ENCODE data around the gene NR5A2.

NR5A2 gene

GRCh38 chr1:200027264-200027823, at the start of gene NR5A2:
NR5A2 (plus strand) TSS chr1:200027710; CDS start chr1:200027848, 138 bp downstream.
- no peak for DNase-seq (ENCODE audit: low read depth in 2 of 2)

GRCh38 chr1:199978408-199978940, 49.0 kb upstream of the NR5A2 start:
- DNase-seq (ENCODE audit: low read depth in 2 of 2) = no peak

- no peak for DNase-seq (ENCODE audit: low read depth in 2 of 2)
These were observed 48.4 kb upstream of the NR5A2 start for GRCh38 chr1:199979071-199979470.

- no peak for DNase-seq (ENCODE audit: low read depth in 2 of 2)
These were observed 45.9 kb upstream of the NR5A2 start for GRCh38 chr1:199981584-199981983.

GRCh38 chr1:199982606-199983005, 44.9 kb upstream of the NR5A2 start:
- DNase-seq (ENCODE audit: low read depth in 2 of 2) = no peak

GRCh38 chr1:199983531-199983930, 44.0 kb upstream of the NR5A2 start:
- no peak for DNase-seq (ENCODE audit: low read depth in 2 of 2)

GRCh38 chr1:199995096-199995685, 32.3 kb upstream of the NR5A2 start:
- no peak for DNase-seq (ENCODE audit: low read depth in 2 of 2)

- no peak for DNase-seq (ENCODE audit: low read depth in 2 of 2)
These were observed 22.3 kb upstream of the NR5A2 start for GRCh38 chr1:200005165-200005564.

GRCh38 chr1:200006711-200007110, 20.8 kb upstream of the NR5A2 start:
- DNase-seq (ENCODE audit: low read depth in 2 of 2) = no peak

- no peak for DNase-seq (ENCODE audit: low read depth in 2 of 2)
These were observed 11.7 kb upstream of the NR5A2 start for GRCh38 chr1:200015811-200016210.

GRCh38 chr1:200021577-200022238, 5.8 kb upstream of the NR5A2 start:
- DNase-seq (ENCODE audit: low read depth in 2 of 2) = no peak

GRCh38 chr1:200022239-200022804, 5.2 kb upstream of the NR5A2 start:
- no peak for DNase-seq (ENCODE audit: low read depth in 2 of 2)

GRCh38 chr1:200028586-200029034, 1.1 kb downstream of the NR5A2 start:
- no peak for DNase-seq (ENCODE audit: low read depth in 2 of 2)

- DNase-seq (ENCODE audit: low read depth in 2 of 2) = no peak
These were observed 1.7 kb downstream of the NR5A2 start for GRCh38 chr1:200029035-200029821.

GRCh38 chr1:200029822-200030152, 2.3 kb downstream of the NR5A2 start:
- no peak for DNase-seq (ENCODE audit: low read depth in 2 of 2)

- no peak for DNase-seq (ENCODE audit: low read depth in 2 of 2)
These were observed 3.3 kb downstream of the NR5A2 start for GRCh38 chr1:200030791-200031190.

GRCh38 chr1:200033511-200034261, 6.2 kb downstream of the NR5A2 start:
- no peak for DNase-seq (ENCODE audit: low read depth in 2 of 2)

GRCh38 chr1:200034262-200034557, 6.7 kb downstream of the NR5A2 start:
- DNase-seq (ENCODE audit: low read depth in 2 of 2) = no peak

GRCh38 chr1:200034761-200035396, 7.4 kb downstream of the NR5A2 start:
- DNase-seq (ENCODE audit: low read depth in 2 of 2) = no peak

- DNase-seq (ENCODE audit: low read depth in 2 of 2) = no peak
These were observed 8.0 kb downstream of the NR5A2 start for GRCh38 chr1:200035397-200035955.

All from stimulated activated CD4-positive, alpha-beta T cell treated with anti-CD3 and anti-CD28 coated beads, Interleukin-4, amount 100 ng/mL, for 48 hours (primary cell).